GM21737 (cell line): ENCODE data around the gene C19orf12.

Experiments used
- ATAC-seq: cut with Tn5 transposase; IDR thresholded peaks from one replicate; pipeline ENCODE4 v1.9.1; 2021; ENCODE audit warnings: mild to moderate bottlenecking, moderate library complexity; ENCODE audit not compliant: unreplicated experiment

Gene C19orf12

GRCh38 chr19:29665215-29665825, 49.7 kb downstream of the C19orf12 start, which contains the start of gene PLEKHF1:
TSS of gene PLEKHF1 (plus strand) at chr19:29665461. CDS start at chr19:29673840, 8,379 bp downstream.
- ATAC-seq: peak; percentile 86

GRCh38 chr19:29664753-29665214, 50.3 kb downstream of the C19orf12 start:
- ATAC-seq: no peak

- ATAC-seq: no peak
Observed at GRCh38 chr19:29663861-29664752, 51.0 kb downstream of the C19orf12 start.

- ATAC-seq: no peak
Observed at GRCh38 chr19:29662604-29663404, 52.3 kb downstream of the C19orf12 start.

- no peak for ATAC-seq
Observed at GRCh38 chr19:29662278-29662603, 52.8 kb downstream of the C19orf12 start.

- no peak for ATAC-seq
Observed at GRCh38 chr19:29660835-29661234, 54.2 kb downstream of the C19orf12 start.

DNA sequence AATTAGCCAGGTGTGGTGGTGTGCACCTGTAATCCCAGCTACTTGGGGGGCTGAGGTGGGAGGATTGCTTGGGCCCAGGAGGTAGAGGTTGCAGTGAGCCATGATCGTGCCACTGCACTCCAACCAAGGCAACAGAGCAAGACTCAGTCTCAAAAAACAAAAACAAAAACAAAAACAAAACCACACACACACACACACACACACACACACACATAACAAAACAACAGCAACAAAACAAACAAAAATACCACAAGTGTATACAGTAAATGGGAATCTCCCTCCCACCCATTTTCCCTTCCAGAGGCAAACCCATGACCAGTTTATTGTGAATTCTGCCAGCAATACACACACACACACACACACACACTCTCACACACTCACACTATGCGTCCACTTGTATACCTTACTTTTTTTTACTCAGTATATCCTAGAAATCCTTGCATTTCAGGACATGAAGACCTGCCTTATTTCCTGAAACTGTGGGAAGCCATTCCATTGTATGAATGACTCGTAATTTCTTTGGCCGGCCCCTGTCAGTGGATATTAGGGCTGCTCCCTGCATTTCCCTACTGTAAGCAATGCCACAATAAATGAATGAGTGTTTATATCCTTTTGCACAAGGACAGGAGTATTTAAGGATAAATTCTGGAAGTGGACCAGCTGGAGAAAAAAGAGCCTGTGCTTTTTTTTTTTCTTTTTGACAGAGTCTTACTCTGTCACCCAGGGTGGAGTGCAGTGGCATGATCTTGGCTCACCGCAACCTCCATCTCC, 56.7 kb downstream of the C19orf12 start:
- ATAC-seq: no peak

DNA sequence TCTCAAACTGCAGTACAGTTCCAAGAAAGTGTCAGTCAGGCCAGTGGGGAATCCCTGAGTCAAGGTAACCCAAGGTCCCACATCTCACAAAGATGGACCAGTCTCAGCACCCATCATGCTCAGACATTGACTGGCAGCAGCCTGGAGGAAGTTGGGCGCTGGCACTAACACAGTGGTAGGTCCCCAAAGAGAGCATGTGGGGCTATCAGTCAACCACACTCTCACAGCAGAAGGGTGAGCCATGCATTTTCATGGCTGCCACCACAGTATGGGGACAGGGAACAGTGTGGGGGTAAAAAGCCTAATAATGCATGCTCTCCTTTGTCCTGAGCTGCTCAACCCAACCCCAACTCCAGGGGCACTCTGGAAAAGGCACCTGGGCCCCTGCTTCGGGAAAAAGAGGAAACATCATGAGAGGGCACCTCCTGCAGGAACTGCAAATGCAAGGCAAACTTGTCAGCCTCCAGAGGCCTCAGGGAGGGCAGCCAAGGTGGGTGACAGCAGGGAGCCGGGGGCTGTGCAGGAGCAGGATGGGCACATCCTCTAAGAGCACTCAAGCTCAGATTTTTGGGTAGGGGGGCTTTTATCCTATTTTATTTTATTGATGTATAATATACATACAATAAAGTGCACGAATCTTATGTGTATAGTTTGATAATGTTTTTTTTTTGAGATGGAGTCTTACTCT, 59.3 kb downstream of the C19orf12 start:
- no peak for ATAC-seq

GRCh38 chr19:29653398-29653797, 61.7 kb downstream of the C19orf12 start:
- no peak for ATAC-seq

- ATAC-seq: no peak
Observed at GRCh38 chr19:29651622-29652394, 63.3 kb downstream of the C19orf12 start.

GRCh38 chr19:29650772-29651387, 64.2 kb downstream of the C19orf12 start:
- no peak for ATAC-seq
